WTC11 (cell line): ENCODE data around the gene STK10.

Experiments used
- FOXJ3 ChIP-seq: sonication (generic); formaldehyde crosslinking; IDR thresholded peaks from 2 replicates; pipeline ENCODE4 v1.9.0; 2021; ENCODE audit warnings: missing genetic modification reagents, mild to moderate bottlenecking, borderline replicate concordance
- ZNF121 ChIP-seq: sonication (generic); formaldehyde crosslinking; IDR thresholded peaks from 2 replicates; pipeline ENCODE4 v1.8.0; 2023; ENCODE audit warnings: missing genetic modification reagents
- TF ChIP-seq, protein P1 (sequence below): sonication (generic); formaldehyde crosslinking; IDR thresholded peaks from 2 replicates; pipeline ENCODE4 v1.8.1; 2023; ENCODE audit warnings: mild to moderate bottlenecking, moderate library complexity, missing genetic modification reagents
- TF ChIP-seq, protein P2 (sequence below): sonication (generic); formaldehyde crosslinking; IDR thresholded peaks from 2 replicates; pipeline ENCODE4 v1.8.1; 2023; ENCODE audit warnings: mild to moderate bottlenecking, missing genetic modification reagents, moderate library complexity

DNA sequence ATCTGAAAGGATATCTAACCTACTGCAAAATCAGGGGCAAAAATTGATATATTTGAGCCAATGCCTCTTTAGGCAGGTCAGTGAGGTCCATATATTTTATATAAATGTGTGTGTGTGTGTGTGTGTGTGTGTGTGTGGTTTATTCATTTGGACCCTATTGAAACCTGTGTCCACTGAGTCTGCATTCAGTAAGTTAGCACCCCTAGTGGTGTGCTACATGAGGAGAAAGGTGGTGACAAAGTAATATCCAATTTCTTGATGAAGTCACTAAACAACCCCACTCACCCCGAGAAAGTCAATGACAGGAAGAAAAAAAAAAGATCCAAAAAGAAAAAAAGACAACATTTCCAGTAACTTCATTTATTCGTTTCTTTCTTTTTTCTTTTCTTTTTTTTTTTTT is 185.7 kb downstream of the STK10 start:
- TF ChIP-seq FOXJ3 (CRISPR knock-in tag), result no peak
- TF ChIP-seq, protein P1, sequence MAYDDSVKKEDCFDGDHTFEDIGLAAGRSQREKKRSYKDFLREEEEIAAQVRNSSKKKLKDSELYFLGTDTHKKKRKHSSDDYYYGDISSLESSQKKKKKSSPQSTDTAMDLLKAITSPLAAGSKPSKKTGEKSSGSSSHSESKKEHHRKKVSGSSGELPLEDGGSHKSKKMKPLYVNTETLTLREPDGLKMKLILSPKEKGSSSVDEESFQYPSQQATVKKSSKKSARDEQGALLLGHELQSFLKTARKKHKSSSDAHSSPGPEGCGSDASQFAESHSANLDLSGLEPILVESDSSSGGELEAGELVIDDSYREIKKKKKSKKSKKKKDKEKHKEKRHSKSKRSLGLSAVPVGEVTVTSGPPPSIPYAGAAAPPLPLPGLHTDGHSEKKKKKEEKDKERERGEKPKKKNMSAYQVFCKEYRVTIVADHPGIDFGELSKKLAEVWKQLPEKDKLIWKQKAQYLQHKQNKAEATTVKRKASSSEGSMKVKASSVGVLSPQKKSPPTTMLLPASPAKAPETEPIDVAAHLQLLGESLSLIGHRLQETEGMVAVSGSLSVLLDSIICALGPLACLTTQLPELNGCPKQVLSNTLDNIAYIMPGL (CRISPR knock-in tag), result no peak
- TF ChIP-seq ZNF121, result no peak
- TF ChIP-seq, protein P2, sequence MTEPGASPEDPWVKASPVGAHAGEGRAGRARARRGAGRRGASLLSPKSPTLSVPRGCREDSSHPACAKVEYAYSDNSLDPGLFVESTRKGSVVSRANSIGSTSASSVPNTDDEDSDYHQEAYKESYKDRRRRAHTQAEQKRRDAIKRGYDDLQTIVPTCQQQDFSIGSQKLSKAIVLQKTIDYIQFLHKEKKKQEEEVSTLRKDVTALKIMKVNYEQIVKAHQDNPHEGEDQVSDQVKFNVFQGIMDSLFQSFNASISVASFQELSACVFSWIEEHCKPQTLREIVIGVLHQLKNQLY (CRISPR knock-in tag), result no peak
